Neural cell (in vitro differentiated cells): ENCODE results near the gene ACE. TPM values are rescaled to one million over a fixed set of nuclear protein-coding genes. Genes with fewer than 3 reads are reported as not detected.

Experiments used
- H2AFZ ChIP-seq: fragments of 200-600, 300-800 bp; sonication (generic), shearing (Covaris generic); 2 replicates; pipeline ENCODE4 v1.6.0; 2014; ENCODE audit warnings: low read depth, mild to moderate bottlenecking, antibody characterized with exemption, low read length, moderate library complexity
- H3F3A ChIP-seq: fragments of 200-600 bp; shearing (Covaris generic); 2 replicates; pipeline ENCODE4 v1.6.1; 2016; ENCODE audit warnings: mild to moderate bottlenecking, moderate library complexity, mixed read lengths, antibody characterized with exemption, low read length; ENCODE audit not compliant: insufficient read depth, poor library complexity, severe bottlenecking
- H3K27ac ChIP-seq: fragments of 200-600, 300-800 bp; sonication (generic), shearing (Covaris generic); 2 replicates; pipeline ENCODE4 v1.5.1; 2014; ENCODE audit warnings: mild to moderate bottlenecking, low read length, moderate library complexity
- H3K27me3 ChIP-seq: fragments of 300-800, 200-600 bp; sonication (generic), shearing (Covaris generic); 2 replicates; pipeline ENCODE4 v1.6.0; 2014; ENCODE audit warnings: mild to moderate bottlenecking, low read depth, low read length, moderate library complexity; ENCODE audit not compliant: insufficient read depth
- H3K36me3 ChIP-seq: fragments of 300-800, 200-600 bp; sonication (generic), shearing (Covaris generic); 2 replicates; pipeline ENCODE4 v1.5.1; 2014; ENCODE audit warnings: mild to moderate bottlenecking, antibody characterized with exemption, low read length, moderate library complexity; ENCODE audit not compliant: insufficient read depth
- H3K4me2 ChIP-seq: fragments of 300-800, 200-600 bp; sonication (generic), shearing (Covaris generic); 2 replicates; pipeline ENCODE4 v1.6.0; 2014; ENCODE audit warnings: mild to moderate bottlenecking, low read length
- H3K4me3 ChIP-seq: fragments of 300-800, 200-600 bp; sonication (generic), shearing (Covaris generic); 2 replicates; pipeline ENCODE4 v1.5.1; 2014; ENCODE audit warnings: mild to moderate bottlenecking, low read length, moderate library complexity
- H3K79me2 ChIP-seq: fragments of 200-600 bp; shearing (Covaris generic); replicated peaks from 2 replicates; pipeline ENCODE4 v1.6.0; 2014; ENCODE audit warnings: mild to moderate bottlenecking, low read length, moderate library complexity; ENCODE audit not compliant: insufficient read depth
- H3K9ac ChIP-seq: fragments of 300-800, 200-600 bp; sonication (generic), shearing (Covaris generic); 2 replicates; pipeline ENCODE4 v1.6.1; 2016; ENCODE audit warnings: mild to moderate bottlenecking, low read length, mixed read lengths
- H3K9me2 ChIP-seq: fragments of 200-600 bp; shearing (Covaris generic); 2 replicates; pipeline ENCODE4 v1.6.1; 2016; ENCODE audit warnings: mild to moderate bottlenecking, low read length, mixed read lengths; ENCODE audit not compliant: insufficient read depth
- H3K9me3 ChIP-seq: fragments of 200-600, 300-800 bp; sonication (generic), shearing (Covaris generic); 2 replicates; pipeline ENCODE4 v1.6.1; 2016; ENCODE audit warnings: mild to moderate bottlenecking, mixed run types, low read length, moderate library complexity, mixed read lengths
- H4K20me1 ChIP-seq: fragments of 200-600 bp; shearing (Covaris generic); 2 replicates; pipeline ENCODE4 v1.6.1; 2016; ENCODE audit warnings: mild to moderate bottlenecking, mixed run types; ENCODE audit not compliant: insufficient read depth
- EP300 ChIP-seq: fragments of 450-650 bp; conservative IDR thresholded peaks from 2 replicates; pipeline ENCODE4 v1.6.1; 2014; ENCODE audit warnings: antibody characterized with exemption, mild to moderate bottlenecking, moderate library complexity; ENCODE audit not compliant: poor library complexity, severe bottlenecking
- EZH2 ChIP-seq: fragments of 200-600, 300-800 bp; shearing (Covaris generic), sonication (generic); IDR thresholded peaks from 2 replicates; pipeline ENCODE4 v1.6.1; 2014; ENCODE audit warnings: antibody characterized with exemption, low read length, borderline replicate concordance, mild to moderate bottlenecking; ENCODE audit not compliant: insufficient read depth, poor library complexity, severe bottlenecking
- MXI1 ChIP-seq: fragments of 450-650 bp; conservative IDR thresholded peaks from 2 replicates; pipeline ENCODE4 v1.6.1; 2014; ENCODE audit warnings: antibody characterized with exemption, mild to moderate bottlenecking; ENCODE audit not compliant: poor library complexity, severe bottlenecking
- POLR2AphosphoS5 ChIP-seq: IDR thresholded peaks from 2 replicates; pipeline ENCODE4 v1.6.1; 2012
- RAD21 ChIP-seq: fragments of 450-650 bp; conservative IDR thresholded peaks from 2 replicates; pipeline ENCODE4 v1.6.1; 2014; ENCODE audit warnings: antibody characterized with exemption, mild to moderate bottlenecking, moderate library complexity
- SMC3 ChIP-seq: fragments of 450-650 bp; conservative IDR thresholded peaks from 2 replicates; pipeline ENCODE4 v1.6.1; 2014; ENCODE audit warnings: antibody characterized with exemption, mild to moderate bottlenecking, moderate library complexity; ENCODE audit not compliant: poor library complexity
- TAF1 ChIP-seq: IDR thresholded peaks from 2 replicates; pipeline ENCODE4 v1.6.1; 2012; ENCODE audit warnings: low read depth
- polyA plus RNA-seq: library from polyadenylated mRNA; depleted of rRNA; stranded (reverse); fragments of >200 nt; gene quantifications from 2 replicates; pipeline ENCODE4 v1.2.3, GENCODE V29; 2014
- TF ChIP-seq, protein P1 (sequence below): IDR thresholded peaks from 2 replicates; pipeline ENCODE4 v1.6.1; 2012; ENCODE audit warnings: borderline replicate concordance
- TF ChIP-seq, protein P2 (sequence below): fragments of 450-650 bp; IDR thresholded peaks from 2 replicates; pipeline ENCODE4 v1.5.1; 2014; ENCODE audit warnings: antibody characterized with exemption, mild to moderate bottlenecking, moderate library complexity; ENCODE audit not compliant: poor library complexity, severe bottlenecking

Gene ACE
- polyA plus RNA-seq, 1 donor from 2014 or later: 1.5 TPM

DNA sequence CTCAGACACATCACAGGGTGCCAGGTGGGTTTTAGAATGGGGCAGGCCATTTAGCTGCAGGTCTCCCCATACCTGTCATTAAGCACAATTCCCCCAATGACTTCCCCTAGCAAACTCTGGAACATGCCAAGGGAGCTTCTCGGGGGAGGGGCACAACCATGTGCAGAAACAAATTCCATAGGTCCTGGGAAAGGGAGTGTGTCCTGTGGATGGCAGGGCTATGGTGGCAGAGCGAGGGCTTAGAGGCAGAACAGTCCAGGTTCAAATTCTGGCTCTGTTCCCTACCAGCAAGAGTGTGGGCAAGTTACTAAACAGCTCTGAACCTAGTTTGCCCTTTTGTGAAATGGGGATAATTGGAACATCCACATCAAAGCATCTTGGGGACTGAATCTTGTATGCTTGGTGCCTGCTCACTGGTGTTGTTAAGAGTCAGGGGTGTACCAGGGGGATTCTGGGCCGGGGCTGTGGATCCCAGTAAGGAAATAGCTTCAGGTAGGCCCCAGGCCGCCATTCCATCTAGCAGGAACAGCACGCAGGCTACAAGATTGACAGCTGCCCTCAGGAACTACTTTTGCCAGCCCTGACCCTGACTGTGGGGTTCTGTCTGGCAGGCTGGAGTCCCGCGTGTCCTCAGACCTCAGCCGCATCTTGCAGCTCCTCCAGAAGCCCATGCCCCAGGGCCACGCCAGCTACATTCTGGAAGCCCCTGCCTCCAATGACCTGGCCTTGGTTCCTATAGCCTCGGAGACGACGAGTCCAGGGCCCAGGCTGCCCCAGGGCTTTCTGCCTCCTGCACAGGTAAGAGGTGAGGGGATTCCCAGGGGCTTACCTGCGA lies 67.8 kb downstream of the ACE start:
- Histone ChIP-seq H3K4me2 (no peak overlapping the region), H3K79me2 (no peaks in the 10 kb centered on the region), H3K36me3 (no peaks in the 10 kb centered on the region), H3K9me3 (no peaks in the 10 kb centered on the region), H3K27me3 (peaks cover 2% of the 10 kb centered on the region), H3K9me2 (no peaks in the 10 kb centered on the region), H4K20me1 (no peaks in the 10 kb centered on the region), H3K27ac (no peak overlapping the region), H3K4me3 (no peak overlapping the region), H2AFZ (no peak overlapping the region), H3F3A (no peaks in the 10 kb centered on the region), H3K9ac (no peak overlapping the region)
- no peak for TF ChIP-seq EZH2
- no peak for TF ChIP-seq MXI1
- TF ChIP-seq, protein P1, sequence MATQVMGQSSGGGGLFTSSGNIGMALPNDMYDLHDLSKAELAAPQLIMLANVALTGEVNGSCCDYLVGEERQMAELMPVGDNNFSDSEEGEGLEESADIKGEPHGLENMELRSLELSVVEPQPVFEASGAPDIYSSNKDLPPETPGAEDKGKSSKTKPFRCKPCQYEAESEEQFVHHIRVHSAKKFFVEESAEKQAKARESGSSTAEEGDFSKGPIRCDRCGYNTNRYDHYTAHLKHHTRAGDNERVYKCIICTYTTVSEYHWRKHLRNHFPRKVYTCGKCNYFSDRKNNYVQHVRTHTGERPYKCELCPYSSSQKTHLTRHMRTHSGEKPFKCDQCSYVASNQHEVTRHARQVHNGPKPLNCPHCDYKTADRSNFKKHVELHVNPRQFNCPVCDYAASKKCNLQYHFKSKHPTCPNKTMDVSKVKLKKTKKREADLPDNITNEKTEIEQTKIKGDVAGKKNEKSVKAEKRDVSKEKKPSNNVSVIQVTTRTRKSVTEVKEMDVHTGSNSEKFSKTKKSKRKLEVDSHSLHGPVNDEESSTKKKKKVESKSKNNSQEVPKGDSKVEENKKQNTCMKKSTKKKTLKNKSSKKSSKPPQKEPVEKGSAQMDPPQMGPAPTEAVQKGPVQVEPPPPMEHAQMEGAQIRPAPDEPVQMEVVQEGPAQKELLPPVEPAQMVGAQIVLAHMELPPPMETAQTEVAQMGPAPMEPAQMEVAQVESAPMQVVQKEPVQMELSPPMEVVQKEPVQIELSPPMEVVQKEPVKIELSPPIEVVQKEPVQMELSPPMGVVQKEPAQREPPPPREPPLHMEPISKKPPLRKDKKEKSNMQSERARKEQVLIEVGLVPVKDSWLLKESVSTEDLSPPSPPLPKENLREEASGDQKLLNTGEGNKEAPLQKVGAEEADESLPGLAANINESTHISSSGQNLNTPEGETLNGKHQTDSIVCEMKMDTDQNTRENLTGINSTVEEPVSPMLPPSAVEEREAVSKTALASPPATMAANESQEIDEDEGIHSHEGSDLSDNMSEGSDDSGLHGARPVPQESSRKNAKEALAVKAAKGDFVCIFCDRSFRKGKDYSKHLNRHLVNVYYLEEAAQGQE: no peak
- TF ChIP-seq, protein P2, sequence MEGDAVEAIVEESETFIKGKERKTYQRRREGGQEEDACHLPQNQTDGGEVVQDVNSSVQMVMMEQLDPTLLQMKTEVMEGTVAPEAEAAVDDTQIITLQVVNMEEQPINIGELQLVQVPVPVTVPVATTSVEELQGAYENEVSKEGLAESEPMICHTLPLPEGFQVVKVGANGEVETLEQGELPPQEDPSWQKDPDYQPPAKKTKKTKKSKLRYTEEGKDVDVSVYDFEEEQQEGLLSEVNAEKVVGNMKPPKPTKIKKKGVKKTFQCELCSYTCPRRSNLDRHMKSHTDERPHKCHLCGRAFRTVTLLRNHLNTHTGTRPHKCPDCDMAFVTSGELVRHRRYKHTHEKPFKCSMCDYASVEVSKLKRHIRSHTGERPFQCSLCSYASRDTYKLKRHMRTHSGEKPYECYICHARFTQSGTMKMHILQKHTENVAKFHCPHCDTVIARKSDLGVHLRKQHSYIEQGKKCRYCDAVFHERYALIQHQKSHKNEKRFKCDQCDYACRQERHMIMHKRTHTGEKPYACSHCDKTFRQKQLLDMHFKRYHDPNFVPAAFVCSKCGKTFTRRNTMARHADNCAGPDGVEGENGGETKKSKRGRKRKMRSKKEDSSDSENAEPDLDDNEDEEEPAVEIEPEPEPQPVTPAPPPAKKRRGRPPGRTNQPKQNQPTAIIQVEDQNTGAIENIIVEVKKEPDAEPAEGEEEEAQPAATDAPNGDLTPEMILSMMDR: no peak
- TF ChIP-seq RAD21: no peak
- no peak for TF ChIP-seq TAF1
- no peak for TF ChIP-seq SMC3
- no peak for TF ChIP-seq EP300

DNA sequence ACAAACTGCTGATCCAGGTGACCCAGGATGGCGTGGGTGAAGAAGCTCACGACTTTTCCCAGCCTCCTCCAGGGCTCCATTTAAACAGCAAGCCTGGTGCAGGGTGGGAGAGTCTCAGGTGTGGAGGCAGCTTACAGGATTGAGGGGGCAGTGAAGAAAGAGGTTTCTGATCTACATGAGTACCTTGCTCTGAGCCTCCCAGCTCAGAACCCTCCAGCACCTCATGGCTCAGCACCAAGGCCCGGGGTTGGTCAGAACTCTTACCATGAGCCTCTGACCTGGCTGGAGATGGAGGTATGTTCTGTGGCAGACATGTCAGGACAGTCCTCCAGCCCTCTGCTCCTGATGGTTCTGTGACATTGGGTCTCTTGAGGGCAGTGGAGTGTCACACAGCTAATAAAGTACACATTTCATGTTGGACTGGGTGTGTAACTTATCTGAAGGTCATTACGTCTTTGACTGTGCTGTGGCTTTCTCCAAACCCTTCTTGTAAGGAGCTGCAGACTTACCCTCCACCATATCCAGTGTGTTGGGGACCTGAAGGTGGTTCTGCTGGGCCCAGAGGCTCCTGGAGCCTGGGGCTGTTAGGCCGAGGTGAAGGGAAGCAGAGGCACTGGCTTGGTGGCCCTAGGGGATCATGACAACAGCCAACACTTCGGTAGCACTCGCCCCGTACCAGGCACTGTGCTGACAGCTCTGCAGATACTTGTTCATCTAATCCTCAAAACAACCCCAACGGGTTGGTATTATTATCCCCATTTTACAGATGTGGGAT lies 69.6 kb downstream of the ACE start:
- Histone ChIP-seq H3K4me3 (no peak overlapping the region), H3K9me3 (no peaks in the 10 kb centered on the region), H3K79me2 (peaks cover 3% of the 10 kb centered on the region)

More for the DNA sequence above, 69.6 kb downstream of the ACE start:
- Histone ChIP-seq H4K20me1 (no peaks in the 10 kb centered on the region), H3K27ac (no peak overlapping the region), H2AFZ (no peak overlapping the region), H3K36me3 (no peaks in the 10 kb centered on the region), H3K9ac (no peak overlapping the region), H3K4me2 (no peak overlapping the region), H3F3A (no peaks in the 10 kb centered on the region), H3K9me2 (no peaks in the 10 kb centered on the region), H3K27me3 (no peaks in the 10 kb centered on the region)
- no peak for TF ChIP-seq MXI1
- TF ChIP-seq, protein P2: no peak
- no peak for TF ChIP-seq TAF1
- no peak for TF ChIP-seq POLR2AphosphoS5
- TF ChIP-seq EP300: no peak
- TF ChIP-seq RAD21: no peak
- no peak for TF ChIP-seq EZH2
- TF ChIP-seq, protein P1: no peak
- no peak for TF ChIP-seq SMC3
